Measurements from ENCODE around the gene ABHD15.

The ABHD15 gene

DNA sequence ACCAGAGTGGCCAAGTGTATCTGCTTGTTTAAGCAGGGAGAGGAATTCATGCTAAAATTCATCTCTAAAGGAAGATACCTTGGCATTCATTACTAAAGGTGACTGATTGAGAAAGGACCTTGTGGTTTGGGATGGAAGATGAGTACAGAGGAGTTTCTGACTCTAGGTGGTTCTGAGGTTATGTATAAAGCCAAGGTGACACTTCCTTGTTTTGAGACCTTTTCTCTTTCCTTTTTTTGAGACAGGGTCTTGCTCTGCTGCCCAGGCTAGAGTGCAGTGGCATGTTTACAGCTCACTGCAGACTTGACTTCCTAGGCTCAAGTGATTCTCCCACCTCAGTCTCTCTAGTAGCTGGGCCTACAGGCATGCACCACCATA, 9.1 kb downstream of the ABHD15 start:
- Histone ChIP-seq H3K9me3 (ENCODE audit: control insufficient read depth, insufficient read depth, low read length) (no peaks in the 10 kb centered on the region), H4K20me1 (ENCODE audit: control insufficient read depth, insufficient read depth, low read depth, low read length) (0 out of 2 replicates have a peak, but pooled peaks cover 3% of the 10 kb centered on the region), H3F3A (ENCODE audit: control insufficient read depth, insufficient read depth) (peaks cover 17% of the 10 kb centered on the region), H3K4me3 (ENCODE audit: low read length) (no peak overlapping the region), H3K27me3 (ENCODE audit: control insufficient read depth, low read length) (no peaks in the 10 kb centered on the region), H3K27ac (ENCODE audit: low read depth, low read length) (no peak overlapping the region), H3K9me2 (replicated peaks; ENCODE audit: control insufficient read depth, low read length) (no peaks in the 10 kb centered on the region), H3K36me3 (ENCODE audit: control insufficient read depth, low read length) (peaks cover 15% of the 10 kb centered on the region), H3K79me2 (ENCODE audit: control insufficient read depth, low read length) (no peaks in the 10 kb centered on the region), H3K4me1 (ENCODE audit: control insufficient read depth, low read length) (peaks cover 40% of the 10 kb centered on the region), H3K4me2 (ENCODE audit: low read length) (no peak overlapping the region)
- no peak for TF ChIP-seq EZH2phosphoT487 (IDR thresholded peaks at IDR 0.05; ENCODE audit: borderline replicate concordance, low read length)
- TF ChIP-seq, protein P1, sequence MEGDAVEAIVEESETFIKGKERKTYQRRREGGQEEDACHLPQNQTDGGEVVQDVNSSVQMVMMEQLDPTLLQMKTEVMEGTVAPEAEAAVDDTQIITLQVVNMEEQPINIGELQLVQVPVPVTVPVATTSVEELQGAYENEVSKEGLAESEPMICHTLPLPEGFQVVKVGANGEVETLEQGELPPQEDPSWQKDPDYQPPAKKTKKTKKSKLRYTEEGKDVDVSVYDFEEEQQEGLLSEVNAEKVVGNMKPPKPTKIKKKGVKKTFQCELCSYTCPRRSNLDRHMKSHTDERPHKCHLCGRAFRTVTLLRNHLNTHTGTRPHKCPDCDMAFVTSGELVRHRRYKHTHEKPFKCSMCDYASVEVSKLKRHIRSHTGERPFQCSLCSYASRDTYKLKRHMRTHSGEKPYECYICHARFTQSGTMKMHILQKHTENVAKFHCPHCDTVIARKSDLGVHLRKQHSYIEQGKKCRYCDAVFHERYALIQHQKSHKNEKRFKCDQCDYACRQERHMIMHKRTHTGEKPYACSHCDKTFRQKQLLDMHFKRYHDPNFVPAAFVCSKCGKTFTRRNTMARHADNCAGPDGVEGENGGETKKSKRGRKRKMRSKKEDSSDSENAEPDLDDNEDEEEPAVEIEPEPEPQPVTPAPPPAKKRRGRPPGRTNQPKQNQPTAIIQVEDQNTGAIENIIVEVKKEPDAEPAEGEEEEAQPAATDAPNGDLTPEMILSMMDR (IDR thresholded peaks at IDR 0.05; ENCODE audit: low read depth, low read length, poor library complexity, severe bottlenecking) = no peak

- TF ChIP-seq EZH2phosphoT487 (IDR thresholded peaks at IDR 0.05; ENCODE audit: borderline replicate concordance, low read length) = no peak
- Histone ChIP-seq H3K4me2 (ENCODE audit: low read length) (no peak overlapping the region), H3K27ac (ENCODE audit: low read depth, low read length) (no peak overlapping the region), H4K20me1 (ENCODE audit: control insufficient read depth, insufficient read depth, low read depth, low read length) (0 out of 2 replicates have a peak, but pooled peaks cover 3% of the 10 kb centered on the region), H3K27me3 (ENCODE audit: control insufficient read depth, low read length) (no peaks in the 10 kb centered on the region), H3K36me3 (ENCODE audit: control insufficient read depth, low read length) (peaks cover 10% of the 10 kb centered on the region), H3K9me2 (replicated peaks; ENCODE audit: control insufficient read depth, low read length) (no peaks in the 10 kb centered on the region), H3F3A (ENCODE audit: control insufficient read depth, insufficient read depth) (peaks cover 20% of the 10 kb centered on the region), H3K9me3 (ENCODE audit: control insufficient read depth, insufficient read depth, low read length) (no peaks in the 10 kb centered on the region), H3K4me1 (ENCODE audit: control insufficient read depth, low read length) (peaks cover 36% of the 10 kb centered on the region), H3K79me2 (ENCODE audit: control insufficient read depth, low read length) (no peaks in the 10 kb centered on the region), H3K4me3 (ENCODE audit: low read length) (no peak overlapping the region)
Measured at GRCh38 chr17:29557085-29557738, 9.6 kb downstream of the ABHD15 start.

DNA sequence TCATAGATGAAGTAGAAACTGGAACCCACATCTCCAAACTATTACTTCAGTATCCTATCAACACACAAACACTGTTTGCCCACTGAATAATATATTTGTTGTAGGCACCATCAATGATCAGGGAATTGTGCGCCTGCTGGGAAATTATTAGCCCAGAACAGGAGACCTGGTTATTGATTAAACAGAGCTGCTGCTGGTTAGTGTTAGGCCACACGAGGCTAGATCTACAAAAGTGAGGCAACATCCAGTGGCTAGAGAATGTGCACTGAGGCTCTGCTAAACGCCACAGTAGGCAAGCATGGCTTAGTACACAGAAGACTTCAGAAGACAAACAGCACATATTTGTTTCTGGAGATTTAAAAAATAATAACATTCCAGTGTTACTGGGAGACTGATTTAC, 11.0 kb downstream of the ABHD15 start:
- Histone ChIP-seq H3K79me2 (ENCODE audit: control insufficient read depth, low read length) (no peaks in the 10 kb centered on the region), H3K4me3 (ENCODE audit: low read length) (no peak overlapping the region), H3K4me1 (ENCODE audit: control insufficient read depth, low read length) (peaks cover 22% of the 10 kb centered on the region), H3K4me2 (ENCODE audit: low read length) (no peak overlapping the region), H4K20me1 (ENCODE audit: control insufficient read depth, insufficient read depth, low read depth, low read length) (no peaks in the 10 kb centered on the region), H3K9me3 (ENCODE audit: control insufficient read depth, insufficient read depth, low read length) (no peaks in the 10 kb centered on the region), H3K9me2 (replicated peaks; ENCODE audit: control insufficient read depth, low read length) (no peaks in the 10 kb centered on the region), H3K36me3 (ENCODE audit: control insufficient read depth, low read length) (no peaks in the 10 kb centered on the region), H3K27ac (ENCODE audit: low read depth, low read length) (no peak overlapping the region), H3F3A (ENCODE audit: control insufficient read depth, insufficient read depth) (peaks cover 17% of the 10 kb centered on the region), H3K27me3 (ENCODE audit: control insufficient read depth, low read length) (no peaks in the 10 kb centered on the region)
- TF ChIP-seq EZH2phosphoT487 (IDR thresholded peaks at IDR 0.05; ENCODE audit: borderline replicate concordance, low read length) = no peak

DNA sequence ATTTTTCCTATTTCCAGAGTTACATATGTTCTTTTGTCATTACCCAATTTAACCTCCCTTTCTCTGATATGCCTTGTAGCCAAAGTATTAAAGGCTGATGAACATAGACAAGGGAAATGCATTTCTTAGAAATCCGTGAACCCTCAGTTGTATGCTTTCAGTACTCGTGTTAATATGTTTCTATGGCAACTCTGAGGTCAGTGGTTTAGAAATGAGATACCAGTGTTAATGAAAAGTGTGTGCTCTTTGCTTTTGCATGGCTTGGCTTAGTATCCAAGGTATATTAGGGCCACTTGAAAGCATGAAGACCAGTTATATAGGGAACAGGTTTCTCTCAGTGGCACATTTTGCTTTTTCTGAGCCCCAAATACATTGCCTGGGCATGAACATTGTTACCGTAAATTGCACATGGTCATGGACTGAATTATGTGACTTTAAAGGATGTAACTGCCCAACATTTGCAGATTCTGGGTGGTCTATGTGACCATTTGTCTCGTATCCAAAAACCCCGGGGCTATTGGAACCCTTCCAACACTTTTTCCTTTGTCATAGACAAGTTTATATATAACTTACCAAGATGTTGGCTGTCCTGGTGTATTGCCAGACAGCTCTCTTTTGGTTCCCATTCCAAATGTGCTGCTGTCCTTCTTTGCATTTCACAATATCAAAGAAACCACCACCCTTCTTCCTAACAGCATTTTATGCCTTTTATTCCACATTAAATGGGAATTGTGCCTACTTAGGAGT, 17.5 kb downstream of the ABHD15 start:
- peaks cover 11% of the 10 kb centered on the region for H3K36me3 ChIP-seq (ENCODE audit: control insufficient read depth, low read length)
- no peak overlapping the region for H3K27ac ChIP-seq (ENCODE audit: low read depth, low read length)
- H3K9me3 ChIP-seq (ENCODE audit: control insufficient read depth, insufficient read depth, low read length) = no peaks in the 10 kb centered on the region
- H4K20me1 ChIP-seq (ENCODE audit: control insufficient read depth, insufficient read depth, low read depth, low read length) = no peaks in the 10 kb centered on the region
- peaks cover 17% of the 10 kb centered on the region for H3F3A ChIP-seq (ENCODE audit: control insufficient read depth, insufficient read depth)
- H3K4me1 ChIP-seq (ENCODE audit: control insufficient read depth, low read length) = no peaks in the 10 kb centered on the region
- H3K4me2 ChIP-seq (ENCODE audit: low read length) = no peak overlapping the region
- H3K4me3 ChIP-seq (ENCODE audit: low read length) = no peak overlapping the region
- H3K9me2 ChIP-seq (replicated peaks; ENCODE audit: control insufficient read depth, low read length) = no peaks in the 10 kb centered on the region
- H3K27me3 ChIP-seq (ENCODE audit: control insufficient read depth, low read length) = no peaks in the 10 kb centered on the region
- H3K79me2 ChIP-seq (ENCODE audit: control insufficient read depth, low read length) = no peaks in the 10 kb centered on the region
- no peak for TF ChIP-seq EZH2phosphoT487 (IDR thresholded peaks at IDR 0.05; ENCODE audit: borderline replicate concordance, low read length)
- TF ChIP-seq, protein P1 (IDR thresholded peaks at IDR 0.05; ENCODE audit: low read depth, low read length, poor library complexity, severe bottlenecking) = no peak

Measured in DOHH2 (cell line).